H1 (cell line): ENCODE results near the gene CSF3. TPM values are rescaled to one million over a fixed set of nuclear protein-coding genes. Genes with fewer than 3 reads are reported as not detected.

Experiments used
- CTCF ChIA-PET: fragments of 300-600 bp; sonication (Branson Sonifier 250); formaldehyde crosslinking; loops from one replicate; lab custom pipeline; 2021; ENCODE audit not compliant: partially characterized antibody; lab: Charles Lee
- POLR2A ChIA-PET: fragments of 300-600 bp; sonication (Branson Sonifier 250); formaldehyde crosslinking; loops from one replicate; lab custom pipeline; 2021; ENCODE audit warnings: inconsistent platforms; ENCODE audit not compliant: partially characterized antibody; lab: Charles Lee
- DNase-seq, 2 experiments: peaks; one replicate each; pipeline versions ENCODE4 v3.0.0 to v3.0.0-alpha.2; 2010 to 2022; ENCODE audit warnings: low spot score in 2 of 2, low read depth in 1 of 2, mixed read lengths in 1 of 2
- FAIRE-seq: peaks from 2 replicates; lab custom pipeline; 2011; peaks lifted over from hg19 to GRCh38; lab: Jason Lieb, UNC
- H2AFZ ChIP-seq: 2 replicates; pipeline ENCODE4 v1.8.1; 2012; ENCODE audit warnings: low read length, inconsistent platforms
- H2AK5ac ChIP-seq: 2 replicates; pipeline ENCODE4 v1.6.1; 2013; ENCODE audit warnings: low read depth, low read length
- H2BK120ac ChIP-seq: replicated peaks from 2 replicates; pipeline ENCODE3; 2013; ENCODE audit warnings: low read depth, low read length, inconsistent platforms
- H2BK12ac ChIP-seq: 2 replicates; pipeline ENCODE4 v1.6.1; 2013; ENCODE audit warnings: low read depth, low read length
- H2BK15ac ChIP-seq: 2 replicates; pipeline ENCODE4 v1.6.1; 2013; ENCODE audit warnings: low read length
- H2BK20ac ChIP-seq: 2 replicates; pipeline ENCODE4 v1.6.1; 2013; ENCODE audit warnings: low read length
- H2BK5ac ChIP-seq: 2 replicates; pipeline ENCODE4 v1.6.1; 2013; ENCODE audit warnings: low read depth, low read length
- H3K14ac ChIP-seq: 2 replicates; pipeline ENCODE4 v1.6.1; 2013; ENCODE audit warnings: inconsistent platforms; ENCODE audit not compliant: insufficient read length
- H3K18ac ChIP-seq: 2 replicates; pipeline ENCODE4 v1.6.1; 2013; ENCODE audit warnings: low read length; ENCODE audit errors: extremely low read depth
- H3K23ac ChIP-seq: 2 replicates; pipeline ENCODE4 v1.6.1; 2013; ENCODE audit warnings: inconsistent platforms; ENCODE audit not compliant: insufficient read length
- H3K23me2 ChIP-seq: 2 replicates; pipeline ENCODE4 v1.6.1; 2013; ENCODE audit warnings: low read depth, low read length
- H3K27ac ChIP-seq: 2 replicates; pipeline ENCODE4 v1.6.1; 2011; ENCODE audit warnings: low read depth, low read length, inconsistent platforms
- H3K27me3 ChIP-seq, 4 experiments: replicated peaks in 1 of 4; 1 replicate in 1 of 4; 2 replicates in 3 of 4; pipeline versions ENCODE4 v1.6.1 to v1.8.1; 2011 to 2013; ENCODE audit warnings: low read length in 3 of 4, mild to moderate bottlenecking in 3 of 4, inconsistent platforms in 2 of 4, mixed read lengths in 2 of 4, moderate library complexity in 1 of 4; ENCODE audit not compliant: control insufficient read depth in 3 of 4, insufficient read depth in 3 of 4; ENCODE audit errors: extremely low read depth in 1 of 4
- H3K36me3 ChIP-seq, 4 experiments: 2 replicates each; pipeline versions ENCODE4 v1.6.1 to v1.8.1; 2011 to 2013; ENCODE audit warnings: mild to moderate bottlenecking in 4 of 4, low read length in 3 of 4, moderate library complexity in 2 of 4, control low read depth in 1 of 4, inconsistent platforms in 1 of 4; ENCODE audit not compliant: insufficient read depth in 4 of 4, control insufficient read depth in 2 of 4
- H3K4ac ChIP-seq: replicated peaks from 2 replicates; pipeline ENCODE3; 2013; ENCODE audit warnings: low read length, low read depth, mixed read lengths, inconsistent platforms; ENCODE audit not compliant: insufficient read length
- H3K4me1 ChIP-seq, 4 experiments: replicated peaks in 1 of 4; 1 replicate in 1 of 4; 2 replicates in 3 of 4; pipeline versions ENCODE4 v1.6.1 to v1.8.1; 2011 to 2013; ENCODE audit warnings: low read length in 3 of 4, inconsistent platforms in 2 of 4, mixed read lengths in 1 of 4; ENCODE audit not compliant: insufficient read depth in 4 of 4, control insufficient read depth in 3 of 4
- H3K4me2 ChIP-seq, 2 experiments: 2 replicates each; pipeline versions ENCODE4 v1.6.1 to v1.8.1; 2011 to 2013; ENCODE audit warnings: low read depth in 2 of 2, low read length in 2 of 2, control low read depth in 1 of 2, inconsistent platforms in 1 of 2, mild to moderate bottlenecking in 1 of 2; ENCODE audit not compliant: insufficient read depth in 1 of 2
- H3K4me3 ChIP-seq, 4 experiments: fragments of 200-600, 300-600 bp in 1 of 4; sonication (generic), shearing (Covaris generic), sonication (Bioruptor Twin) in 1 of 4; 2 replicates each; pipeline versions ENCODE4 v1.5.1 to v1.8.1; 2011 to 2016; ENCODE audit warnings: low read length in 4 of 4, low read depth in 3 of 4, control low read depth in 2 of 4, inconsistent platforms in 2 of 4, mild to moderate bottlenecking in 2 of 4, mixed read lengths in 1 of 4, moderate library complexity in 1 of 4; ENCODE audit not compliant: insufficient read depth in 2 of 4; ENCODE audit errors: extremely low read depth in 1 of 4
- H3K56ac ChIP-seq: replicated peaks from 2 replicates; pipeline ENCODE3; 2013; ENCODE audit warnings: low read depth, mild to moderate bottlenecking, mixed read lengths, low read length, inconsistent platforms; ENCODE audit not compliant: insufficient read length
- H3K79me1 ChIP-seq: 2 replicates; pipeline ENCODE4 v1.6.1; 2013; ENCODE audit warnings: low read depth, low read length, control low read depth
- H3K79me2 ChIP-seq, 2 experiments: 2 replicates each; pipeline versions ENCODE4 v1.6.1 to v1.8.1; 2012 to 2013; ENCODE audit warnings: low read length in 2 of 2, mild to moderate bottlenecking in 2 of 2, inconsistent platforms in 1 of 2; ENCODE audit not compliant: insufficient read depth in 2 of 2, control insufficient read depth in 1 of 2
- H3K9ac ChIP-seq, 4 experiments: replicated peaks in 1 of 4; 1 replicate in 1 of 4; 2 replicates in 3 of 4; pipeline versions ENCODE4 v1.6.1 to v1.8.1; 2011 to 2013; ENCODE audit warnings: low read depth in 3 of 4, low read length in 3 of 4, control low read depth in 2 of 4, mild to moderate bottlenecking in 2 of 4, moderate library complexity in 2 of 4, inconsistent platforms in 1 of 4; ENCODE audit errors: extremely low read depth in 1 of 4
- H3K9me3 ChIP-seq, 2 experiments: 2 replicates each; pipeline versions ENCODE4 v1.6.1 to v1.8.1; 2012 to 2013; ENCODE audit warnings: mild to moderate bottlenecking in 2 of 2, moderate library complexity in 2 of 2, control low read depth in 1 of 2, inconsistent platforms in 1 of 2, low read depth in 1 of 2, low read length in 1 of 2, mixed read lengths in 1 of 2; ENCODE audit not compliant: insufficient read depth in 2 of 2
- H4K20me1 ChIP-seq, 2 experiments: replicated peaks in 1 of 2; 2 replicates each; pipeline versions ENCODE3 to v1.8.1; 2011 to 2013; ENCODE audit warnings: inconsistent platforms in 2 of 2, low read length in 2 of 2, mild to moderate bottlenecking in 1 of 2; ENCODE audit not compliant: insufficient read depth in 2 of 2, control insufficient read depth in 1 of 2
- H4K5ac ChIP-seq: 2 replicates; pipeline ENCODE4 v1.6.1; 2013; ENCODE audit warnings: low read length, low read depth, mixed read lengths, inconsistent platforms; ENCODE audit not compliant: insufficient read length
- H4K8ac ChIP-seq: 2 replicates; pipeline ENCODE4 v1.8.0; 2013; ENCODE audit warnings: mild to moderate bottlenecking, moderate library complexity, low read length, inconsistent platforms; ENCODE audit not compliant: insufficient read depth; ENCODE audit errors: extremely low read depth
- H4K91ac ChIP-seq: replicated peaks from 2 replicates; pipeline ENCODE3; 2013; ENCODE audit warnings: low read length, mixed read lengths, inconsistent platforms; ENCODE audit not compliant: insufficient read length
- CEBPB ChIP-seq: IDR thresholded peaks from 2 replicates; pipeline ENCODE4 v1.6.1; 2012; ENCODE audit warnings: low read depth, low read length
- CHD1 ChIP-seq: IDR thresholded peaks from 2 replicates; pipeline ENCODE4 v1.6.1; 2012; ENCODE audit warnings: low read depth, low read length, improper control_type of control experiment
- EP300 ChIP-seq, 2 experiments: IDR thresholded peaks; 1 replicate in 1 of 2; 2 replicates in 1 of 2; pipeline ENCODE4 v1.6.1; 2011 to 2012; ENCODE audit warnings: low read depth in 2 of 2, low read length in 2 of 2, mild to moderate bottlenecking in 2 of 2, borderline replicate concordance in 1 of 2, inconsistent platforms in 1 of 2, moderate library complexity in 1 of 2
- JUN ChIP-seq: IDR thresholded peaks from 2 replicates; pipeline ENCODE4 v1.6.1; 2011; ENCODE audit warnings: low read depth, mild to moderate bottlenecking, improper control_type of control experiment, low read length
- KDM4A ChIP-seq: IDR thresholded peaks from one replicate; pipeline ENCODE4 v1.7.1; 2012; ENCODE audit warnings: low read depth, mild to moderate bottlenecking, moderate library complexity, low read length, inconsistent platforms; ENCODE audit not compliant: severe bottlenecking
- PHF8 ChIP-seq: fragments of 200-600 bp; sonication (generic); conservative IDR thresholded peaks from 2 replicates; pipeline ENCODE4 v1.7.1; 2012; ENCODE audit warnings: low read depth, mild to moderate bottlenecking, inconsistent platforms, low read length, moderate library complexity
- POLR2A ChIP-seq, 2 experiments: IDR thresholded peaks; 1 replicate in 1 of 2; 2 replicates in 1 of 2; pipeline ENCODE4 v1.6.1; 2011; ENCODE audit warnings: low read depth in 2 of 2, low read length in 2 of 2, mild to moderate bottlenecking in 2 of 2; ENCODE audit errors: control extremely low read depth in 1 of 2
- RBBP5 ChIP-seq: IDR thresholded peaks from 2 replicates; pipeline ENCODE4 v1.7.1; 2012; ENCODE audit warnings: low read depth, mild to moderate bottlenecking, inconsistent platforms, low read length, moderate library complexity, borderline replicate concordance
- SAP30 ChIP-seq: fragments of 300-600 bp; sonication (generic); IDR thresholded peaks from 2 replicates; pipeline ENCODE4 v1.7.1; 2012; ENCODE audit warnings: low read length, moderate library complexity, mild to moderate bottlenecking, inconsistent platforms; ENCODE audit not compliant: insufficient read depth, insufficient replicate concordance
- SUZ12 ChIP-seq: fragments of 200-600 bp; sonication (generic); IDR thresholded peaks from 2 replicates; pipeline ENCODE4 v1.6.1; 2012; ENCODE audit warnings: mild to moderate bottlenecking, inconsistent platforms, low read length, moderate library complexity, mixed read lengths
- YY1 ChIP-seq: IDR thresholded peaks from 2 replicates; pipeline ENCODE4 v1.6.1; 2011; ENCODE audit warnings: low read depth, mild to moderate bottlenecking, low read length
- WGBS, 2 experiments: shearing (Covaris generic) in 1 of 2; methylation state at CpG; one replicate each; pipeline versions ENCODE4 v1.1.6 to v1.1.7; 2013 to 2015; ENCODE audit warnings: low lambda C conversion rate in 2 of 2, mixed read lengths in 2 of 2, inconsistent platforms in 1 of 2, low coverage in 1 of 2, missing lambda C conversion rate in 1 of 2; ENCODE audit not compliant: insufficient replicate concordance in 2 of 2, insufficient coverage in 1 of 2, insufficient read length in 1 of 2; ENCODE audit errors: extremely low coverage in 1 of 2, missing lambda C conversion rate in 1 of 2; 5-methylcytosine and 5-hydroxymethylcytosine counted together
- polyA plus RNA-seq, 7 experiments: library from polyadenylated mRNA; depleted of rRNA in 3 of 7; stranded (reverse) in 5 of 7; unstranded in 2 of 7; fragments of >200 nt in 5 of 7; fragments of 200-250 nt in 2 of 7; gene quantifications; 1 replicate in 5 of 7; 2 replicates in 1 of 7; 4 replicates in 1 of 7; pipeline versions ENCODE4 v1.2.1 to v1.2.3, GENCODE V29; 2011 to 2013; ENCODE audit warnings: missing spikeins in 2 of 7, mixed read lengths in 2 of 7
- total RNA-seq: library from RNA; stranded (reverse); fragmentation: NEBNext Ultra II Directional; extraction: Animal tissue kit (Norgen Biotek cat#: 25700); gene quantifications from 2 replicates; pipeline ENCODE4 v1.2.1, GENCODE V29; 2021

CSF3 gene
- total and polyA plus RNA-seq, 2 of the 8 experiments (the other 6 are each of a cell fraction or from before 2014, with no cell fraction given), result 0.03 TPM; not detected in 1

- Histone ChIP-seq H3K18ac (peak overlapping the region; percentile 78), H3K4me1 (peaks cover 21 to 50% (median 33%) of the 10 kb centered on the region in 4 experiments), H3K79me1 (peaks cover 7% of the 10 kb centered on the region; the same call in 1 of the 2 replicates), H3K79me2 (no peaks in the 10 kb centered on the region), H4K8ac (peak overlapping the region; percentile 65), H2BK15ac (no peak overlapping the region), H3K36me3 (no peaks in the 10 kb centered on the region), H3K9ac (peak overlapping the region; percentile 39 to 48 (median 44); a peak in 5 of 7 replicates), H3K4me2 (peak overlapping the region; percentile 75 to 87), H4K91ac (peak overlapping the region; percentile 75), H2BK5ac (peak overlapping the region; percentile 52; the same call in 1 of the 2 replicates), H2BK12ac (no peak overlapping the region; the same call in 1 of the 2 replicates), H3K4ac (peak overlapping the region; percentile 71), H3K56ac (peak overlapping the region; percentile 66), H2BK120ac (peak overlapping the region; percentile 61), H3K27me3 (peaks cover 0 to 15% (median 10%) of the 10 kb centered on the region in 4 experiments; a peak in 6 of 7 replicates), H4K5ac (peak overlapping the region; percentile 84), H3K23ac (no peak overlapping the region), H3K9me3 (no peaks in the 10 kb centered on the region), H3K4me3 (peak overlapping the region; percentile 76 to 87 (median 81)), H3K14ac (no peak overlapping the region), H2AK5ac (no peak overlapping the region), H3K23me2 (peaks cover 6% of the 10 kb centered on the region; the same call in 1 of the 2 replicates), H4K20me1 (peaks cover 0 to 9% of the 10 kb centered on the region in 2 experiments), H3K27ac (peak overlapping the region; percentile 60; the same call in 1 of the 2 replicates), H2BK20ac (no peak overlapping the region), H2AFZ (no peak overlapping the region)
- DNase-seq (no peak), FAIRE-seq (no peak)
- POLR2A ChIA-PET, result interaction anchor here (0.7 to 5.8 kb wide), 10 partner anchors 9 to 129 kb away, joined by 3 to 64 read pairs (median 3); partner anchors contain the start of genes MED24 and MSL1
- CTCF ChIA-PET, result interaction anchor here (0.8 to 38.4 kb wide), 8 partner anchors 10 to 61 kb away, joined by 4 to 876 read pairs (median 19); partner anchors contain the start of genes MED24 and NR1D1
- 4% methylated on average over 16 of the region's 42 CpGs; no CpG with 5 or more reads in 1 of the 2 experiments for WGBS, 2 experiments
- TF ChIP-seq SAP30, result peak; percentile 21
- TF ChIP-seq PHF8, result peak; percentile 47; the same call in 1 of the 2 replicates
- TF ChIP-seq CEBPB, result peak; percentile 32; the same call in 1 of the 2 replicates
- peak; percentile 62; the same call in 1 of the 2 replicates for TF ChIP-seq RBBP5
- TF ChIP-seq CHD1, result no peak
- TF ChIP-seq YY1, result no peak
- peak; percentile 68 for TF ChIP-seq KDM4A
- no peak for TF ChIP-seq JUN
- no peak; a peak in 1 of 3 replicates for TF ChIP-seq POLR2A (IDR thresholded peaks at IDR 0.05; ENCODE audit: control extremely low read depth in 1 of 2, low read depth in 2 of 2, low read length in 2 of 2)
- TF ChIP-seq SUZ12, result 0 out of 2 replicates have a peak, but pooled peaks have one; percentile 28
- TF ChIP-seq EP300 (IDR thresholded peaks at IDR 0.05; ENCODE audit: borderline replicate concordance in 1 of 2, low read depth in 2 of 2, low read length in 2 of 2), result no peak
These were observed 48.0 kb downstream of the CSF3 start for GRCh38 chr17:40063187-40063771.
